HEK293T (cell line): ENCODE measurements around the gene EPHB2.

Experiments used
- CTCF ChIA-PET: fragments of 350-600 bp; formaldehyde crosslinking; extraction: SDS; loops from one replicate; lab custom pipeline; 2021; ENCODE audit warnings: antibody characterized with exemption, inconsistent platforms; lab: Yijun Ruan, JAX
- POLR2A ChIA-PET: fragments of 350-600 bp; formaldehyde crosslinking; extraction: SDS; loops from one replicate; lab custom pipeline; 2020; ENCODE audit warnings: antibody characterized with exemption, inconsistent platforms; lab: Yijun Ruan, JAX
- DNase-seq: peaks from one replicate; pipeline ENCODE4 v3.0.0; 2012; ENCODE audit warnings: mixed read lengths; ENCODE audit errors: extremely low spot score
- ARNT ChIP-seq: fragments of 450-650 bp; IDR thresholded peaks from 2 replicates; pipeline ENCODE4 v1.6.1; 2017; ENCODE audit warnings: mild to moderate bottlenecking
- BHLHE40 ChIP-seq: fragments of 450-650 bp; IDR thresholded peaks from 2 replicates; pipeline ENCODE4 v1.6.1; 2016; ENCODE audit warnings: mild to moderate bottlenecking, moderate library complexity, borderline replicate concordance
- CTBP1 ChIP-seq: fragments of 450-650 bp; IDR thresholded peaks from 2 replicates; pipeline ENCODE4 v1.6.1; 2016; ENCODE audit warnings: borderline replicate concordance
- ELF4 ChIP-seq: fragments of 450-650 bp; IDR thresholded peaks from 2 replicates; pipeline ENCODE4 v1.6.1; 2017; ENCODE audit warnings: antibody characterized with exemption
- FOXA1 ChIP-seq: fragments of 450-650 bp; IDR thresholded peaks from 2 replicates; pipeline ENCODE4 v1.6.1; 2016; ENCODE audit warnings: mild to moderate bottlenecking
- FOXK2 ChIP-seq: fragments of 450-650 bp; IDR thresholded peaks from 2 replicates; pipeline ENCODE4 v1.6.1; 2016; ENCODE audit warnings: mild to moderate bottlenecking
- FOXM1 ChIP-seq: fragments of 450-650 bp; IDR thresholded peaks from 2 replicates; pipeline ENCODE4 v1.6.1; 2017; ENCODE audit warnings: mild to moderate bottlenecking, borderline replicate concordance
- HDGF ChIP-seq: fragments of 450-650 bp; IDR thresholded peaks from 2 replicates; pipeline ENCODE4 v1.6.1; 2017; ENCODE audit warnings: antibody characterized with exemption, borderline replicate concordance
- L3MBTL2 ChIP-seq: fragments of 450-650 bp; conservative IDR thresholded peaks from 2 replicates; pipeline ENCODE4 v1.6.1; 2016; ENCODE audit warnings: mild to moderate bottlenecking
- LEF1 ChIP-seq: fragments of 450-650 bp; IDR thresholded peaks from 2 replicates; pipeline ENCODE4 v1.6.1; 2017; ENCODE audit warnings: mild to moderate bottlenecking, borderline replicate concordance
- NFRKB ChIP-seq: fragments of 450-650 bp; IDR thresholded peaks from 2 replicates; pipeline ENCODE4 v1.6.1; 2016; ENCODE audit warnings: mild to moderate bottlenecking, moderate library complexity
- SP1 ChIP-seq: fragments of 450-650 bp; IDR thresholded peaks from 2 replicates; pipeline ENCODE4 v1.6.1; 2017
- SUZ12 ChIP-seq: fragments of 450-650 bp; IDR thresholded peaks from 2 replicates; pipeline ENCODE4 v1.6.1; 2016; ENCODE audit warnings: mild to moderate bottlenecking
- TARDBP ChIP-seq: fragments of 450-650 bp; IDR thresholded peaks from 2 replicates; pipeline ENCODE4 v1.6.1; 2016
- ZNF384 ChIP-seq: fragments of 450-650 bp; IDR thresholded peaks from 2 replicates; pipeline ENCODE4 v1.6.1; 2016
- TF ChIP-seq, protein P1 (sequence below): fragments of 450-650 bp; IDR thresholded peaks from 2 replicates; pipeline ENCODE4 v1.6.1; 2016

EPHB2 gene

GRCh38 chr1:22955146-22955545 is 244.5 kb downstream of the EPHB2 start:
- TF ChIP-seq SP1 (no peak), ARNT (no peak), ZNF384 (no peak), NFRKB (no peak), CTBP1 (no peak), ELF4 (no peak), FOXK2 (no peak), LEF1 (no peak), HDGF (no peak)
- TF ChIP-seq, protein P1, sequence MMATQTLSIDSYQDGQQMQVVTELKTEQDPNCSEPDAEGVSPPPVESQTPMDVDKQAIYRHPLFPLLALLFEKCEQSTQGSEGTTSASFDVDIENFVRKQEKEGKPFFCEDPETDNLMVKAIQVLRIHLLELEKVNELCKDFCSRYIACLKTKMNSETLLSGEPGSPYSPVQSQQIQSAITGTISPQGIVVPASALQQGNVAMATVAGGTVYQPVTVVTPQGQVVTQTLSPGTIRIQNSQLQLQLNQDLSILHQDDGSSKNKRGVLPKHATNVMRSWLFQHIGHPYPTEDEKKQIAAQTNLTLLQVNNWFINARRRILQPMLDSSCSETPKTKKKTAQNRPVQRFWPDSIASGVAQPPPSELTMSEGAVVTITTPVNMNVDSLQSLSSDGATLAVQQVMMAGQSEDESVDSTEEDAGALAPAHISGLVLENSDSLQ = no peak
- ChIA-PET CTCF (no interaction called here), POLR2A (no interaction called here)
- DNase-seq = no peak

GRCh38 chr1:22957066-22957465 is 246.4 kb downstream of the EPHB2 start:
- DNase-seq = no peak
- no peak for TF ChIP-seq ARNT
- ChIA-PET CTCF (interaction anchor here (0.5 kb wide), 1 partner anchor 248 kb away, joined by 3 read pairs; no protein-coding TSS in a partner anchor), POLR2A (no interaction called here)

GRCh38 chr1:22958556-22958955 is 247.9 kb downstream of the EPHB2 start:
- CTCF ChIA-PET = no interaction called here

DNA sequence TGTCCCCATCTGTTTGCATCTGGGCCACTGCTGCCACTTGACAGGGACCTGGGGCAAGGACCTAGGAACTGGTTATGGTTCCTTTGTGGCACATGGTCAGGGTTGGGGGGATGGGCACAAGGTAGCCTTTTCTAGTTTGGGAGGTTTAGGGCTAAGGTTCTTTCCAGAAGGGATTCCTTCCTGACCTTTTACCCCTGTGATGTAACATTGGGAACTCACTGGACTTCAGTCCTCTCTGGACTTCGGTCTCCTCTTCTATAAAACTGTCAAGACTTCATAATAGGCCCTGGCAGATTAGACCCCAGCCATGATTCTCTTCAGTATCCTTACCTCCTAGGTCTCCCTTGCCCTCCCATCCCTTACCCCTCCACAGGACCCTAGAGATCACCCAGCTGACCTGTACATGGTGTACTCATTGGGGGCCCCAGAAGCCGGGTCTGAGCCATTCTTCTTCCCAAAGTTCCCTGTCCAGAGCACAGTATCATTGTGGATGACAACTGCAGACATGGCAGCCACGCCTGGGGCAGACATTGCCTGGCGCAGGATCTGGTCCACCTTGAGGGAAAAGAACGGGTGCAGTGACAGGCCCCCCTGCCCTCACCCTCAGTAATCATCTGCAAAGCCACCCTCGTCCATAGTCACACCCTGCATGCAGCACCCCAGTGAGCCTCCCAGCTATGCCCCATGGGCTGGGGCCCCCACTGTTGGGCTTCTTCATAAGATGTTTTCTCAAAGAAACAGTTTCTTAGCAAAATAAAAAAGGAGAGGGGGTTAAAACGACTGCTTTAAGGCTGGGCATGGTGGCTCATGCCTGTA is 249.1 kb downstream of the EPHB2 start:
- no peak for DNase-seq
- CTCF ChIA-PET = no interaction called here
- TF ChIP-seq LEF1 (no peak), FOXM1 (no peak), NFRKB (no peak), FOXK2 (no peak), SP1 (no peak), CTBP1 (no peak), ELF4 (no peak), SUZ12 (no peak), BHLHE40 (no peak)
- POLR2A ChIA-PET = no interaction called here

More at GRCh38 chr1:22958556-22958955, 247.9 kb downstream of the EPHB2 start:
- no peak for TF ChIP-seq SP1
- TF ChIP-seq FOXM1 = no peak
- no peak for TF ChIP-seq ZNF384
- TF ChIP-seq BHLHE40 = no peak
- TF ChIP-seq ELF4 = no peak
- TF ChIP-seq L3MBTL2 = no peak
- TF ChIP-seq LEF1 = no peak
- no peak for TF ChIP-seq FOXA1
- TF ChIP-seq NFRKB = no peak
- no peak for TF ChIP-seq FOXK2
- TF ChIP-seq SUZ12 = no peak
- TF ChIP-seq, protein P1 = no peak
- TF ChIP-seq ARNT = no peak
- no peak for TF ChIP-seq CTBP1
- TF ChIP-seq HDGF = no peak
- no peak for TF ChIP-seq TARDBP
- no peak for DNase-seq
- POLR2A ChIA-PET = no interaction called here

DNA sequence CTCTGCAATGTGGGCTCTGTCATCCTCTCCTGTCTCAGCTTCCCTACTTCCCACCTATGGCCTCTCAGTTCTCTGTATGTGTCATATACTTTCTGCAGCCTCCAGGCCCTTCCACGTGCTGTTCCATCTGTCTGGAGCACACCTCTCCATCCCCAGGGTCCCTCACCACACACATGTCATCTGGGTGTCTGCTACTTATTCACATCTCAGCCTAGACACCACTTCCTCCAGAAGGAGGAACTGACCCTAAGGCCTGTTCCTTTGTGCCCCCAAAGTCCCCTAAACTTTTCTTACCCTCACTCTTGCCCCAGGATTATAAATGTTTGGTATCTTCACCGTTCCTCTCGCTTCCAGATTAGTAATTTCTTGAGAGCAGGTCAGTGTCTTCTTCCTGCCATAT is 251.9 kb downstream of the EPHB2 start:
- POLR2A ChIA-PET = no interaction called here
- no peak for TF ChIP-seq FOXK2
- CTCF ChIA-PET = no interaction called here
- no peak for DNase-seq

GRCh38 chr1:22963044-22963677 is 252.5 kb downstream of the EPHB2 start:
- CTCF ChIA-PET = interaction anchor here (1.3 kb wide), 2 partner anchors 29 to 33 kb away, joined by 3 to 8 read pairs; no protein-coding TSS in a partner anchor
- no peak for DNase-seq
- no peak for TF ChIP-seq BHLHE40
- no peak for TF ChIP-seq L3MBTL2
- POLR2A ChIA-PET = no interaction called here

GRCh38 chr1:22966309-22966708 is 255.7 kb downstream of the EPHB2 start:
- no peak for DNase-seq
- no peak for TF ChIP-seq SUZ12
- no peak for TF ChIP-seq FOXK2
- TF ChIP-seq L3MBTL2 = no peak
- TF ChIP-seq CTBP1 = no peak
- TF ChIP-seq ELF4 = no peak
- no peak for TF ChIP-seq HDGF
- TF ChIP-seq FOXA1 = no peak
- TF ChIP-seq LEF1 = no peak
- TF ChIP-seq NFRKB = no peak
- no peak for TF ChIP-seq ARNT
- TF ChIP-seq, protein P1 = no peak
- no peak for TF ChIP-seq TARDBP
- no peak for TF ChIP-seq ZNF384
- no peak for TF ChIP-seq BHLHE40
- TF ChIP-seq FOXM1 = no peak
- ChIA-PET POLR2A (no interaction called here), CTCF (interaction anchor here (0.5 kb wide), 1 partner anchor 71 kb away, joined by 6 read pairs; no protein-coding TSS in a partner anchor)
